ENCODE results near the gene CEP20.
"Not testable (repeated sequence)": the region's sequence is repeated elsewhere in the genome, so short reads cannot be mapped to it uniquely, and the experiment has no call there.

CEP20 gene

GRCh38 chr16:15888072-15888976 lies at the start of gene CEP20:
Gene CEP20 (minus strand): TSS chr16:15888603. CDS start chr16:15888585, 18 bp downstream.
- DNase-seq, result peak; percentile 97 to 99

GRCh38 chr16:15936809-15937208 lies 48.4 kb upstream of the CEP20 start:
- DNase-seq, result not testable (repeated sequence)

GRCh38 chr16:15934991-15935390 lies 46.6 kb upstream of the CEP20 start:
- no peak for DNase-seq

GRCh38 chr16:15933781-15934180 lies 45.4 kb upstream of the CEP20 start:
- no peak for DNase-seq

- DNase-seq, result no peak
Observed at GRCh38 chr16:15932939-15933338, 44.5 kb upstream of the CEP20 start.

- DNase-seq, result no peak
Observed at GRCh38 chr16:15928261-15929104, 40.1 kb upstream of the CEP20 start.

- no peak for DNase-seq
Observed at GRCh38 chr16:15925631-15926030, 37.2 kb upstream of the CEP20 start.

GRCh38 chr16:15924996-15925395 lies 36.6 kb upstream of the CEP20 start:
- no peak for DNase-seq

GRCh38 chr16:15919331-15919730 lies 30.9 kb upstream of the CEP20 start:
- DNase-seq, result no peak

GRCh38 chr16:15918314-15918713 lies 29.9 kb upstream of the CEP20 start:
- DNase-seq, result not testable (repeated sequence)

- DNase-seq, result no peak
Observed at GRCh38 chr16:15916323-15916722, 27.9 kb upstream of the CEP20 start.

- no peak for DNase-seq
Observed at GRCh38 chr16:15915555-15916081, 27.2 kb upstream of the CEP20 start.

GRCh38 chr16:15913046-15913698 lies 24.8 kb upstream of the CEP20 start:
- DNase-seq, result no peak

- no peak for DNase-seq
Observed at GRCh38 chr16:15911198-15911597, 22.8 kb upstream of the CEP20 start.

GRCh38 chr16:15907863-15908478 lies 19.6 kb upstream of the CEP20 start:
- peak; percentile 77 to 82 for DNase-seq

GRCh38 chr16:15906439-15906838 lies 18.0 kb upstream of the CEP20 start:
- no peak for DNase-seq

GRCh38 chr16:15903960-15904359 lies 15.6 kb upstream of the CEP20 start:
- no peak for DNase-seq

- no peak for DNase-seq
Observed at GRCh38 chr16:15900901-15901500, 12.6 kb upstream of the CEP20 start.

- no peak for DNase-seq
Observed at GRCh38 chr16:15900357-15900756, 12.0 kb upstream of the CEP20 start.

GRCh38 chr16:15899538-15900100 lies 11.2 kb upstream of the CEP20 start:
- no peak for DNase-seq

- no peak for DNase-seq
Observed at GRCh38 chr16:15898654-15899053, 10.3 kb upstream of the CEP20 start.

GRCh38 chr16:15897834-15898254 lies 9.4 kb upstream of the CEP20 start:
- no peak for DNase-seq

All from NCI-H1930 (cell line).